ENCODE results near the gene MNS1.

Gene MNS1, protein sequence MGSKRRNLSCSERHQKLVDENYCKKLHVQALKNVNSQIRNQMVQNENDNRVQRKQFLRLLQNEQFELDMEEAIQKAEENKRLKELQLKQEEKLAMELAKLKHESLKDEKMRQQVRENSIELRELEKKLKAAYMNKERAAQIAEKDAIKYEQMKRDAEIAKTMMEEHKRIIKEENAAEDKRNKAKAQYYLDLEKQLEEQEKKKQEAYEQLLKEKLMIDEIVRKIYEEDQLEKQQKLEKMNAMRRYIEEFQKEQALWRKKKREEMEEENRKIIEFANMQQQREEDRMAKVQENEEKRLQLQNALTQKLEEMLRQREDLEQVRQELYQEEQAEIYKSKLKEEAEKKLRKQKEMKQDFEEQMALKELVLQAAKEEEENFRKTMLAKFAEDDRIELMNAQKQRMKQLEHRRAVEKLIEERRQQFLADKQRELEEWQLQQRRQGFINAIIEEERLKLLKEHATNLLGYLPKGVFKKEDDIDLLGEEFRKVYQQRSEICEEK

DNA sequence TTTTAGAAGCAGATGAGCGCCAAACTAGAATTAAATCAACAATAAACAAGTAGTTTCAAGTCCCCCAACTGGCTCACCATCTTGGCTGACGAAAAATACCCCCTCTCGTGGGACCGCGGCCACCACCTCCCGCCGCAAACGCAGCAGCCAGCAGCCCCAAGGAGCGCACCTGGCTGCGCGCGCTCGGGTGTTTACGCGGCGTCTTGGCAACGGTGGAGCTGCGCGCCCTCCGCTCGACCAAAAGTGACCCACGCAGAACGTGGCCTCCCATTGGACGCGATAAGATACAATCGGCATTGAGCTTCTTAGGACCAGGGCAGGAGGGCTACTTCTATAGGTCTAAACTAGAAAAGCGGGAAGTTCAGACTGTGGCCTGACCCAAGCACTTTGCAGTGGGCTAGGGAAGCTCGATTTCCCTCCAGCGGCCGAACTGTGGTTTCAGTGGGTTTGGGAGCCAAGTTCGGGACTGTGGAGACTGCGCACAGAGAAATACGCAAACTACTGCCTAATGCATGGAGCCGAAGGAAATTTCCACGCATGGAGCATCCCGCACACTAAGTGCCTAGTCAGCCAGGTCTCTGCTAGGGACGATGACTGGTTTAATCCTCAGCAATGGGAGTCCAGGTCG, at the start of gene MNS1:
Gene MNS1 (minus strand): TSS at position 245 of the 628 bp plus-strand sequence. CDS start 165 bp downstream, at position 80.
- TF ChIP-seq, protein P1, sequence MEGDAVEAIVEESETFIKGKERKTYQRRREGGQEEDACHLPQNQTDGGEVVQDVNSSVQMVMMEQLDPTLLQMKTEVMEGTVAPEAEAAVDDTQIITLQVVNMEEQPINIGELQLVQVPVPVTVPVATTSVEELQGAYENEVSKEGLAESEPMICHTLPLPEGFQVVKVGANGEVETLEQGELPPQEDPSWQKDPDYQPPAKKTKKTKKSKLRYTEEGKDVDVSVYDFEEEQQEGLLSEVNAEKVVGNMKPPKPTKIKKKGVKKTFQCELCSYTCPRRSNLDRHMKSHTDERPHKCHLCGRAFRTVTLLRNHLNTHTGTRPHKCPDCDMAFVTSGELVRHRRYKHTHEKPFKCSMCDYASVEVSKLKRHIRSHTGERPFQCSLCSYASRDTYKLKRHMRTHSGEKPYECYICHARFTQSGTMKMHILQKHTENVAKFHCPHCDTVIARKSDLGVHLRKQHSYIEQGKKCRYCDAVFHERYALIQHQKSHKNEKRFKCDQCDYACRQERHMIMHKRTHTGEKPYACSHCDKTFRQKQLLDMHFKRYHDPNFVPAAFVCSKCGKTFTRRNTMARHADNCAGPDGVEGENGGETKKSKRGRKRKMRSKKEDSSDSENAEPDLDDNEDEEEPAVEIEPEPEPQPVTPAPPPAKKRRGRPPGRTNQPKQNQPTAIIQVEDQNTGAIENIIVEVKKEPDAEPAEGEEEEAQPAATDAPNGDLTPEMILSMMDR (IDR thresholded peaks at IDR 0.05; ENCODE audit: borderline replicate concordance, control extremely low read depth, extremely low read depth, insufficient read depth, missing control alignments) = no peak
- peak; percentile 92 for DNase-seq (ENCODE audit: low spot score)
- in situ Hi-C loops (cut with MboI; ENCODE audit: low sequenced_read_pairs, unreplicated experiment) = no loop called here

DNA sequence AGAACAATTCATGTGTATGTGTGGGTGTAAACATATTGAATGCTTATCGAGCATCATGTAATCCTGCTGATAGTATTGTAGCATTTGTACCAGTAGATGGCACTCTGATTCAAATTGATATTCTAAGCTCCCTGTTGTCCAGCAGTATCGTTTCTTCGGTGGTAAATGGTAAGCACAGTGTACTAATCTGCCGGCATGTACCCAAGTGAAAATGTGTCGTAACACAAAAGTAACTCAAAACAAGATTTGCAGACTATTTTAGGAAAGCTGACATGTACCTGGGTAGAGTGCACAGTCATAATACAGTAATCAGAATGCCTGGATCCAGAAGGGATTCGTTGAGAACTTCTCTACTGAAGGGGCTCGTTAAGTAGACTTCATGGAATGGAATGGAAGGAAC, 31.7 kb upstream of the MNS1 start:
- in situ Hi-C loops (cut with MboI; ENCODE audit: low sequenced_read_pairs, unreplicated experiment) = loop anchor here (10.0 to 25.0 kb wide), 4 partner anchors 378 to 1041 kb away; no protein-coding TSS in a partner anchor
- DNase-seq (ENCODE audit: low spot score) = peak; percentile 64
- TF ChIP-seq, protein P1 (IDR thresholded peaks at IDR 0.05; ENCODE audit: borderline replicate concordance, control extremely low read depth, extremely low read depth, insufficient read depth, missing control alignments) = peak; percentile 51

DNA sequence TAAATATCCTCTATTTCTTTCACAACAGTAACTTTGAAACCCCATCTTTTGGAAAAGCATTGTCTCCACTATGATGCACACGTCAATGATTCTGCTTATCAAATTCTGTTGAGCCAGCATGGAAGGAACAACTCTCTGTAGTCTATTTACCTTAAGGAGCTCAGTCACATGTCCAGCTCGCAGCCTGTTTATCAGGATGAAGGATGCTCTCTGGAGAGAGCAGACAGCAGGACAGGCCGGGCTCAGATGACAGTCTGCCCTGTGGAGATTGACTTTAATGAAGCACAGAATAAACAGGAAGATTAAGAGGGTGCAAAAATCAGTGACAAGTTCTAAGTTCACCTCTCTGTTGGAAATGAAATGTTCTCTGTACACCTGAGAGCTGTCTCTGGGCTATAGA, 30.6 kb upstream of the MNS1 start:
- in situ Hi-C loops (cut with MboI; ENCODE audit: low sequenced_read_pairs, unreplicated experiment) = loop anchor here (10.0 to 25.0 kb wide), 4 partner anchors 379 to 1042 kb away; no protein-coding TSS in a partner anchor
- DNase-seq (ENCODE audit: low spot score) = no peak
- TF ChIP-seq, protein P1 (IDR thresholded peaks at IDR 0.05; ENCODE audit: borderline replicate concordance, control extremely low read depth, extremely low read depth, insufficient read depth, missing control alignments) = no peak

DNA sequence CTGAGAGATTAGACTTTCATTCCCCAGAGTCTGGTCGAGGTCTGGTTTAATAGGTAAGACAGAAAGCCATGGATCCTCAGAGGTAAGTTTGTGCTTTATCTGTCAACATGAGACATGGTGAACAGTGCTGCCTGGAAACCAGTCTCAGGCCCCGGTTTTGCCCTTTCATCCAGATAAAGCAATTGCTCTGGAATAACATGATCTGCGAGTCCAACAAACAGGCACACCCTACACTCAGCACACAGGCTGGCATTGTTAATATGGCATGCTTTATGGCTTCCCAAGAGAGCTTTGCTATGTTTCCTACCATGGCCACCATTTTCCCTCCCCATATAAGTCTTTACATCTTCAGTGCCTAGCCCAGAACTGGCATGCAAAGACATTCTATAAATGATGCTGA, 30.1 kb upstream of the MNS1 start:
- TF ChIP-seq, protein P1 (IDR thresholded peaks at IDR 0.05; ENCODE audit: borderline replicate concordance, control extremely low read depth, extremely low read depth, insufficient read depth, missing control alignments) = no peak
- no peak for DNase-seq (ENCODE audit: low spot score)
- in situ Hi-C loops (cut with MboI; ENCODE audit: low sequenced_read_pairs, unreplicated experiment) = loop anchor here (10.0 to 25.0 kb wide), 4 partner anchors 380 to 1042 kb away; no protein-coding TSS in a partner anchor

DNA sequence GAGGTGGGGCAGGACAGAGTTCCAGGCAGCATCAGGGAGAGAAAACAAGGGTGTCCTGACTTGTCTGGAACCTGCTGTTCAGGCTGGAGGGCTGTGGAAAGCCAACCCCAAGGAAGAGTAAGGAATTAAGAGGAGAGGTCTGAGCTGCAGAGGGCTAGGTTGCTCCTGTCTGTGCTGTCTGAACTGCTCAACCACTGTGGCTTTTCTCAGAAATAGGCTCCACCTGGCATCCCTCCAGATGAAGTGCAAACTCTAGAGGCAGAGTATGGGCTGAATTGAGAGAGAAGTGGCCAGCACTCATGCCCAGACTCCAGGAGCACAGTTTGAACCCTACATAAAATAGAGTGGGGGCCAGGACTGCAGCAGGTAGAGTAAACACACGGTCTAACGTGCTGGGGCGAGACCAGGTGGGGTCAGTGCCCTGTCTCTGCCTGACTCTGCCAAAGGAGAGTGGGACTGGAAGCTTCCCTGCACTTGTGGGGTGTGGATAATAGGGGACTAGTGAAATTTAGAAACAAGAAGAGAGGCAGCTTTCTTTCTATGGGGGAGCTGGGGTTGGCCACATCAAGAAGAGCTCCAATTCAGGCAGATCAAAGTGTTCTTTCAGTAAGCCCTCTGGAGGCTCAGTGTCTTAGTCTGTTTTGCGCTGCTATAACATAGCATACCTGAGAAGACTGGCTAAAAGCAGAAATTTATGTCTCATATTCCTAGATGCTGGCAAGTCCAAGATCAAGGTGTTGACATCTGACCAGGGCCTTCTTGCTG, 28.0 kb upstream of the MNS1 start:
- in situ Hi-C loops (cut with MboI; ENCODE audit: low sequenced_read_pairs, unreplicated experiment) = loop anchor here (10.0 to 25.0 kb wide), 4 partner anchors 382 to 1044 kb away; no protein-coding TSS in a partner anchor

More for the DNA sequence above, 28.0 kb upstream of the MNS1 start:
- TF ChIP-seq, protein P1 (IDR thresholded peaks at IDR 0.05; ENCODE audit: borderline replicate concordance, control extremely low read depth, extremely low read depth, insufficient read depth, missing control alignments) = no peak
- DNase-seq (ENCODE audit: low spot score) = no peak
